HepG2 (cell line): ENCODE data around the gene OARD1. TPM values are rescaled to one million over a fixed set of nuclear protein-coding genes. Genes with fewer than 3 reads are reported as not detected.

Experiments
- AHDC1 ChIP-seq: sonication (generic); formaldehyde crosslinking; IDR thresholded peaks from 2 replicates; pipeline ENCODE4 v1.5.1; 2020; ENCODE audit warnings: mild to moderate bottlenecking, missing genetic modification reagents, borderline replicate concordance
- HHEX ChIP-seq: IDR thresholded peaks from 2 replicates; pipeline ENCODE4 v1.6.1; 2016; ENCODE audit warnings: control low read depth
- HOXA3 ChIP-seq: sonication (generic); formaldehyde crosslinking; IDR thresholded peaks from 2 replicates; pipeline ENCODE4 v1.5.0; 2020; ENCODE audit warnings: missing genetic modification reagents
- MAFF ChIP-seq: IDR thresholded peaks from 2 replicates; pipeline ENCODE4 v1.6.1; 2011; ENCODE audit warnings: low read depth, low read length, improper control_type of control experiment
- MIXL1 ChIP-seq: IDR thresholded peaks from 2 replicates; pipeline ENCODE4 v1.6.1; 2016
- MTF2 ChIP-seq: sonication (generic); formaldehyde crosslinking; IDR thresholded peaks from 2 replicates; pipeline ENCODE4 v1.5.0; 2020; ENCODE audit warnings: missing genetic modification reagents, borderline replicate concordance
- NR3C1 ChIP-seq: sonication (generic); formaldehyde crosslinking; IDR thresholded peaks from 2 replicates; pipeline ENCODE4 v1.4.0; 2020; ENCODE audit warnings: missing genetic modification reagents
- PPARG ChIP-seq: conservative IDR thresholded peaks from 2 replicates; pipeline ENCODE4 v1.6.1; 2016; ENCODE audit warnings: missing biosample characterization, missing genetic modification reagents
- PRMT3 ChIP-seq: sonication (generic); formaldehyde crosslinking; IDR thresholded peaks from 2 replicates; pipeline ENCODE4 v1.8.1; 2022; ENCODE audit warnings: low read depth, mild to moderate bottlenecking, moderate library complexity, missing genetic modification reagents, borderline replicate concordance
- STAG1 ChIP-seq: sonication (generic); formaldehyde crosslinking; IDR thresholded peaks from 2 replicates; pipeline ENCODE4 v1.4.0; 2020; ENCODE audit warnings: missing genetic modification reagents
- TFAP4 ChIP-seq: sonication (generic); IDR thresholded peaks from 2 replicates; pipeline ENCODE4 v1.6.1; 2016; ENCODE audit warnings: low read depth, borderline replicate concordance
- ZNF296 ChIP-seq: sonication (generic); formaldehyde crosslinking; conservative IDR thresholded peaks from 2 replicates; pipeline ENCODE4 v1.5.0; 2020; ENCODE audit warnings: mild to moderate bottlenecking, missing genetic modification reagents
- ZNF30 ChIP-seq: sonication (generic); formaldehyde crosslinking; IDR thresholded peaks from 2 replicates; pipeline ENCODE4 v1.5.0; 2020; ENCODE audit warnings: mild to moderate bottlenecking, missing genetic modification reagents
- ZNF318 ChIP-seq: sonication (generic); formaldehyde crosslinking; IDR thresholded peaks from 2 replicates; pipeline ENCODE4 v1.4.0; 2020; ENCODE audit warnings: mild to moderate bottlenecking, missing genetic modification reagents
- ZNF331 ChIP-seq: sonication (generic); formaldehyde crosslinking; IDR thresholded peaks from 2 replicates; pipeline ENCODE4 v1.4.0; 2020; ENCODE audit warnings: missing genetic modification reagents
- ZNF567 ChIP-seq: sonication (generic); formaldehyde crosslinking; IDR thresholded peaks from 2 replicates; pipeline ENCODE4 v1.8.1; 2023; ENCODE audit warnings: mild to moderate bottlenecking, missing genetic modification reagents, borderline replicate concordance
- ZNF879 ChIP-seq: sonication (generic); formaldehyde crosslinking; IDR thresholded peaks from 2 replicates; pipeline ENCODE4 v1.8.1; 2023; ENCODE audit warnings: missing genetic modification reagents
- polyA plus RNA-seq, 8 experiments: library from polyadenylated mRNA; depleted of rRNA in 3 of 8; stranded (reverse) in 7 of 8; unstranded in 1 of 8; fragments of >200 nt; fragmentation: Illumina TruSeq in 4 of 8; extraction: Trizol in 4 of 8; gene quantifications; 2 replicates each; pipeline versions ENCODE4 v1.2.1 to v1.2.3, GENCODE V29; 2011 to 2016; ENCODE audit warnings: low read depth in 4 of 8, missing spikeins in 1 of 8, mixed read lengths in 1 of 8; ENCODE audit not compliant: insufficient read depth in 1 of 8
- total RNA-seq, 5 experiments: library from RNA; depleted of rRNA; stranded (reverse); fragments of >200 nt; fragmentation: Illumina TruSeq; extraction: Trizol; gene quantifications; 2 replicates each; pipeline ENCODE4 v1.2.3, GENCODE V29; 2016; ENCODE audit warnings: low read depth in 1 of 5

OARD1 gene
- total and polyA plus RNA-seq, 2 of the 13 experiments (the other 11 are each of a cell fraction or from before 2014, with no cell fraction given), result 18.4 to 49.0 TPM

- TF ChIP-seq ZNF318 (CRISPR knock-in tag), result no peak
- TF ChIP-seq AHDC1 (CRISPR knock-in tag), result no peak
- TF ChIP-seq HHEX (CRISPR knock-in tag), result no peak
- TF ChIP-seq ZNF879 (CRISPR knock-in tag), result 0 out of 2 replicates have a peak, but pooled peaks have one; percentile 33
- TF ChIP-seq STAG1, result peak; percentile 33
- TF ChIP-seq ZNF30 (CRISPR knock-in tag), result no peak
- no peak for TF ChIP-seq MAFF
- no peak for TF ChIP-seq TFAP4
- TF ChIP-seq HOXA3 (CRISPR knock-in tag), result peak; percentile 38; the same call in 1 of the 2 replicates
- TF ChIP-seq PRMT3 (CRISPR knock-in tag), result no peak
- TF ChIP-seq PPARG (CRISPR knock-in tag), result no peak
- peak; percentile 34; the same call in 1 of the 2 replicates for TF ChIP-seq MIXL1 (CRISPR knock-in tag)
- peak; percentile 49; the same call in 1 of the 2 replicates for TF ChIP-seq ZNF331
- no peak for TF ChIP-seq ZNF567 (CRISPR knock-in tag)
- TF ChIP-seq NR3C1 (CRISPR knock-in tag), result no peak
- TF ChIP-seq MTF2 (CRISPR knock-in tag), result no peak
- TF ChIP-seq ZNF296, result no peak
These were observed 644 bp downstream of the OARD1 start (continued) for GRCh38 chr6:41071501-41071922.
